ENCODE measurements around the gene EVX2. TPM values are rescaled to one million over a fixed set of nuclear protein-coding genes. Genes with fewer than 3 reads are reported as not detected.

Gene EVX2
- total RNA-seq, 6 donors from 2014 or later, result not detected

GRCh38 chr2:176088048-176088936 lies 4.5 kb upstream of the EVX2 start:
- peak in 1 of 2 donors; percentile 91 for DNase-seq
- WGBS, 2 donors, result 8 to 9% methylated on average over 19 to 49 of the region's 49 CpGs
- peaks cover 0 to 7% (median 0%) of the 10 kb centered on the region in 4 donors for H3K9me3 ChIP-seq
- ATAC-seq (ENCODE audit: low FRiP score in 2 of 2), result peak; percentile 44 to 82
- no peak overlapping the region for H3K27ac ChIP-seq
- peaks cover 0 to 92% (median 62%) of the 10 kb centered on the region in 4 donors for H3K27me3 ChIP-seq
- peaks cover 17 to 50% (median 20%) of the 10 kb centered on the region in 4 donors for H3K4me1 ChIP-seq
- TF ChIP-seq, protein P1, sequence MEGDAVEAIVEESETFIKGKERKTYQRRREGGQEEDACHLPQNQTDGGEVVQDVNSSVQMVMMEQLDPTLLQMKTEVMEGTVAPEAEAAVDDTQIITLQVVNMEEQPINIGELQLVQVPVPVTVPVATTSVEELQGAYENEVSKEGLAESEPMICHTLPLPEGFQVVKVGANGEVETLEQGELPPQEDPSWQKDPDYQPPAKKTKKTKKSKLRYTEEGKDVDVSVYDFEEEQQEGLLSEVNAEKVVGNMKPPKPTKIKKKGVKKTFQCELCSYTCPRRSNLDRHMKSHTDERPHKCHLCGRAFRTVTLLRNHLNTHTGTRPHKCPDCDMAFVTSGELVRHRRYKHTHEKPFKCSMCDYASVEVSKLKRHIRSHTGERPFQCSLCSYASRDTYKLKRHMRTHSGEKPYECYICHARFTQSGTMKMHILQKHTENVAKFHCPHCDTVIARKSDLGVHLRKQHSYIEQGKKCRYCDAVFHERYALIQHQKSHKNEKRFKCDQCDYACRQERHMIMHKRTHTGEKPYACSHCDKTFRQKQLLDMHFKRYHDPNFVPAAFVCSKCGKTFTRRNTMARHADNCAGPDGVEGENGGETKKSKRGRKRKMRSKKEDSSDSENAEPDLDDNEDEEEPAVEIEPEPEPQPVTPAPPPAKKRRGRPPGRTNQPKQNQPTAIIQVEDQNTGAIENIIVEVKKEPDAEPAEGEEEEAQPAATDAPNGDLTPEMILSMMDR (IDR thresholded peaks at IDR 0.05), result peak; percentile 12 to 63 (median 58)
- no peak for TF ChIP-seq EP300 (IDR thresholded peaks at IDR 0.05)
- H3K36me3 ChIP-seq, result no peaks in the 10 kb centered on the region
- peak overlapping the region in 2 of 4 donors; percentile 4 to 15 for H3K4me3 ChIP-seq

GRCh38 chr2:176087330-176088047 lies 3.7 kb upstream of the EVX2 start:
- Histone ChIP-seq H3K4me3 (peak overlapping the region in 1 of 4 donors; percentile 15), H3K9me3 (peaks cover 0 to 8% (median 2%) of the 10 kb centered on the region in 4 donors), H3K27me3 (peaks cover 0 to 92% (median 61%) of the 10 kb centered on the region in 4 donors), H3K4me1 (peaks cover 14 to 47% (median 14%) of the 10 kb centered on the region in 4 donors), H3K27ac (no peak overlapping the region), H3K36me3 (no peaks in the 10 kb centered on the region)
- 24 to 26% methylated on average over 23 to 29 of the region's 29 CpGs for WGBS, 2 donors
- TF ChIP-seq, protein P1 (IDR thresholded peaks at IDR 0.05), result no peak
- TF ChIP-seq EP300 (IDR thresholded peaks at IDR 0.05) (no peak), POLR2A (IDR thresholded peaks at IDR 0.05) (no peak)
- ATAC-seq (ENCODE audit: low FRiP score in 2 of 2) (no peak), DNase-seq (peak in 1 of 2 donors; percentile 78)

- TF ChIP-seq, protein P1 (IDR thresholded peaks at IDR 0.05), result peak in 1 of 6 experiments; percentile 8
- no peak for TF ChIP-seq POLR2AphosphoS5 (IDR thresholded peaks at IDR 0.05)
- peaks cover 8 to 45% (median 13%) of the 10 kb centered on the region in 4 donors for H3K4me1 ChIP-seq
- no peaks in the 10 kb centered on the region for H3K36me3 ChIP-seq
- ATAC-seq (ENCODE audit: low FRiP score in 2 of 2) (no peak), DNase-seq (peak in 1 of 2 donors; percentile 56)
- H3K4me3 ChIP-seq, result no peak overlapping the region
- H3K9me3 ChIP-seq, result peaks cover 0 to 17% (median 5%) of the 10 kb centered on the region in 4 donors
- 2 to 5% methylated on average over 29 to 46 of the region's 46 CpGs for WGBS, 2 donors
- no peak overlapping the region for H3K27ac ChIP-seq
- peaks cover 0 to 92% (median 65%) of the 10 kb centered on the region in 4 donors for H3K27me3 ChIP-seq
Observed at GRCh38 chr2:176085861-176086771, 2.4 kb upstream of the EVX2 start.

DNA sequence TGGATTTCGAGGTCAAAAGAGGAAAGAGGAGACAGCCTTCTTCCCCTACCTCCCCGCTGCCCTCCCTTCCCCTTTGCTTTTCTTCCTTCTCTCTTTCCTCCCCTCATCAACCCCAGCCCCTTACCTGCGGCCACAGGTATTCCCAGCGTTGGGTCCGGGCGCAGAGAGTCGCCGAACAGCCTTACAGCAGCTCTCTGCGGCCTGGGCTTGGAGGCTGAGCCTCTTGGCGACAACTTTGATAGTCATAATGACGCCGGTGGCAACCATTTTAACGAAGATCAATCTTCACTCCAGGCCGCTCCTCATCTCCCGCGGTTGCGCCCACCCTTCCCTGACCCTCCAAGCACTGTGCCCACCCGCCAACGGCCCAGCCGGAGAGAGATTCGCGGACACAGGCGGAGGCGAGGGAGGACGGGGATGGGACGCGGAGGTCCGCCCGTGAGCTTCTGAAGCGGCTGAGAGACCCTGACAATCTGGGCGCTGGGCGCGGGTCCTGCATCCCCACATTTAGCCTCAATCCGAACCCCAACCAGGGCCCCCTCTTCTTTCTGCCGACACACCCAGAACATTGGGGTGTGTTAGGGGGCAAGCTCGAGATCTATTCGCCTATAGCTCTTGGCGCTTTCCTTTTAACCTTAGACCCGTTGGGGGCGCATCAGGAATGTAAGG lies 1.5 kb upstream of the EVX2 start:
- Histone ChIP-seq H3K27me3 (peaks cover 0 to 96% (median 72%) of the 10 kb centered on the region in 4 donors), H3K4me3 (no peak overlapping the region), H3K27ac (no peak overlapping the region), H3K4me1 (peaks cover 12 to 52% (median 18%) of the 10 kb centered on the region in 4 donors), H3K9me3 (peaks cover 0 to 22% (median 12%) of the 10 kb centered on the region in 4 donors), H3K36me3 (no peaks in the 10 kb centered on the region)
- DNase-seq, result peak in 1 of 2 donors; percentile 56
- 6 to 8% methylated on average over 19 to 40 of the region's 40 CpGs for WGBS, 2 donors
- TF ChIP-seq EP300 (IDR thresholded peaks at IDR 0.05) (no peak), POLR2AphosphoS5 (IDR thresholded peaks at IDR 0.05) (no peak), POLR2A (IDR thresholded peaks at IDR 0.05) (no peak)
- TF ChIP-seq, protein P1 (IDR thresholded peaks at IDR 0.05), result no peak
- ATAC-seq (ENCODE audit: low FRiP score in 2 of 2), result no peak

Measured in upper lobe of left lung (tissue), 6 donors.